Trophoblast cell (in vitro differentiated cells and primary cell): Measurements from ENCODE around the gene GID8.

Source experiments
- DNase-seq, 2 donors: peaks; one replicate each; pipeline ENCODE4 v3.0.0-alpha.2; 2016
- H2AFZ ChIP-seq: 2 replicates; pipeline ENCODE4 v1.6.1; 2013; ENCODE audit warnings: low read length, moderate library complexity, mild to moderate bottlenecking; ENCODE audit not compliant: insufficient read depth, poor library complexity
- H2AK5ac ChIP-seq: 2 replicates; pipeline ENCODE4 v1.6.1; 2013; ENCODE audit warnings: mild to moderate bottlenecking, low read length
- H2BK120ac ChIP-seq: 2 replicates; pipeline ENCODE4 v1.6.1; 2013; ENCODE audit warnings: low read length, mild to moderate bottlenecking, moderate library complexity; ENCODE audit not compliant: insufficient read depth, poor library complexity
- H2BK12ac ChIP-seq: 2 replicates; pipeline ENCODE4 v1.6.1; 2013; ENCODE audit warnings: mild to moderate bottlenecking, low read length, moderate library complexity
- H2BK5ac ChIP-seq: 2 replicates; pipeline ENCODE4 v1.6.1; 2013; ENCODE audit warnings: low read length, low read depth, moderate library complexity, mild to moderate bottlenecking; ENCODE audit not compliant: poor library complexity
- H3K14ac ChIP-seq: 2 replicates; pipeline ENCODE4 v1.6.1; 2013; ENCODE audit warnings: mild to moderate bottlenecking, low read length
- H3K18ac ChIP-seq: 2 replicates; pipeline ENCODE4 v1.6.1; 2013; ENCODE audit warnings: mild to moderate bottlenecking, low read length
- H3K23ac ChIP-seq: 2 replicates; pipeline ENCODE4 v1.6.1; 2013; ENCODE audit warnings: low read length
- H3K27ac ChIP-seq: 2 replicates; pipeline ENCODE4 v1.5.1; 2013; ENCODE audit warnings: low read depth, mild to moderate bottlenecking, inconsistent platforms, low read length, moderate library complexity
- H3K27me3 ChIP-seq: 2 replicates; pipeline ENCODE4 v1.6.1; 2013; ENCODE audit warnings: inconsistent platforms, mild to moderate bottlenecking, low read length, moderate library complexity; ENCODE audit not compliant: insufficient read depth
- H3K36me3 ChIP-seq, 2 experiments: 1 replicate in 1 of 2; 2 replicates in 1 of 2; pipeline ENCODE4 v1.6.1; 2013; ENCODE audit warnings: low read length in 2 of 2, mild to moderate bottlenecking in 2 of 2, moderate library complexity in 1 of 2; ENCODE audit not compliant: insufficient read depth in 2 of 2, control insufficient read depth in 1 of 2
- H3K4ac ChIP-seq: 2 replicates; pipeline ENCODE4 v1.6.1; 2013; ENCODE audit warnings: low read depth, mild to moderate bottlenecking, low read length, moderate library complexity
- H3K4me1 ChIP-seq, 2 experiments: 1 replicate in 1 of 2; 2 replicates in 1 of 2; pipeline ENCODE4 v1.6.1; 2013; ENCODE audit warnings: low read length in 2 of 2, mild to moderate bottlenecking in 2 of 2, moderate library complexity in 1 of 2; ENCODE audit not compliant: insufficient read depth in 2 of 2, control insufficient read depth in 1 of 2
- H3K4me2 ChIP-seq: 2 replicates; pipeline ENCODE4 v1.6.1; 2013; ENCODE audit warnings: inconsistent platforms, mild to moderate bottlenecking, low read length, moderate library complexity
- H3K4me3 ChIP-seq: 2 replicates; pipeline ENCODE4 v1.5.1; 2013; ENCODE audit warnings: mild to moderate bottlenecking, low read depth, low read length, inconsistent platforms
- H3K79me1 ChIP-seq: one replicate; pipeline ENCODE4 v1.6.1; 2013; ENCODE audit warnings: low read length
- H3K79me2 ChIP-seq: 2 replicates; pipeline ENCODE4 v1.6.1; 2013; ENCODE audit warnings: low read length, mild to moderate bottlenecking; ENCODE audit not compliant: control insufficient read depth, insufficient read depth, poor library complexity
- H3K9ac ChIP-seq: 2 replicates; pipeline ENCODE4 v1.6.1; 2013; ENCODE audit warnings: mild to moderate bottlenecking, low read length
- H3K9me3 ChIP-seq: 2 replicates; pipeline ENCODE4 v1.6.1; 2013; ENCODE audit warnings: low read depth, mild to moderate bottlenecking, control low read depth, inconsistent platforms, low read length; ENCODE audit not compliant: insufficient read depth
- H4K12ac ChIP-seq: 2 replicates; pipeline ENCODE4 v1.6.1; 2013; ENCODE audit warnings: low read depth, mild to moderate bottlenecking, low read length, moderate library complexity
- H4K8ac ChIP-seq: 2 replicates; pipeline ENCODE4 v1.6.1; 2013; ENCODE audit warnings: low read depth, mild to moderate bottlenecking, low read length, moderate library complexity
- H4K91ac ChIP-seq: one replicate; pipeline ENCODE4 v1.6.1; 2013; ENCODE audit warnings: low read depth, mild to moderate bottlenecking, low read length, moderate library complexity
- WGBS: extraction: QIAGEN DNeasy Blood & Tissue Kit; methylation state at CpG from one replicate; pipeline ENCODE4 v1.1.7; 2013; ENCODE audit warnings: missing lambda C conversion rate; ENCODE audit not compliant: insufficient read length, insufficient coverage; ENCODE audit errors: extremely low coverage; 5-methylcytosine and 5-hydroxymethylcytosine counted together

The GID8 gene

GRCh38 chr20:62897666-62898065 lies 40.3 kb upstream of the GID8 start:
- Histone ChIP-seq H2AFZ (no peak overlapping the region), H3K4me3 (no peak overlapping the region), H3K4me2 (no peak overlapping the region), H4K8ac (no peak overlapping the region), H2AK5ac (no peak overlapping the region), H2BK5ac (no peak overlapping the region), H3K79me2 (peaks cover 1% of the 10 kb centered on the region), H3K9me3 (no peaks in the 10 kb centered on the region), H3K4ac (no peak overlapping the region), H3K27ac (no peak overlapping the region), H2BK120ac (no peak overlapping the region), H4K12ac (no peak overlapping the region), H2BK12ac (no peak overlapping the region), H3K23ac (no peak overlapping the region), H3K36me3 (peaks cover 40 to 56% of the 10 kb centered on the region in 2 experiments), H3K18ac (no peak overlapping the region), H3K9ac (no peak overlapping the region), H3K27me3 (no peaks in the 10 kb centered on the region), H3K14ac (no peak overlapping the region), H3K4me1 (peaks cover 7 to 13% of the 10 kb centered on the region in 2 experiments), H3K79me1 (no peaks in the 10 kb centered on the region), H4K91ac (no peak overlapping the region)
- WGBS: no CpG with 5 or more reads among the region's 11 CpGs
- no peak for DNase-seq

- no peak overlapping the region for H3K4ac ChIP-seq
- H2AK5ac ChIP-seq: no peak overlapping the region
- H3K18ac ChIP-seq: no peak overlapping the region
- H2BK12ac ChIP-seq: no peak overlapping the region
- no peak overlapping the region for H2BK5ac ChIP-seq
- DNase-seq: no peak
- H3K79me2 ChIP-seq: peaks cover 1% of the 10 kb centered on the region
- no peaks in the 10 kb centered on the region for H3K27me3 ChIP-seq
- H2AFZ ChIP-seq: no peak overlapping the region
- H3K4me2 ChIP-seq: no peak overlapping the region
- H2BK120ac ChIP-seq: no peak overlapping the region
- no peak overlapping the region for H3K27ac ChIP-seq
- no peaks in the 10 kb centered on the region for H3K9me3 ChIP-seq
- H3K4me1 ChIP-seq: peaks cover 7 to 13% of the 10 kb centered on the region in 2 experiments
- H3K36me3 ChIP-seq: peaks cover 40 to 55% of the 10 kb centered on the region in 2 experiments
- no peak overlapping the region for H3K4me3 ChIP-seq
- no peak overlapping the region for H3K14ac ChIP-seq
- no peak overlapping the region for H4K8ac ChIP-seq
- H3K79me1 ChIP-seq: no peaks in the 10 kb centered on the region
- H4K12ac ChIP-seq: no peak overlapping the region
- no peak overlapping the region for H3K23ac ChIP-seq
- H4K91ac ChIP-seq: no peak overlapping the region
- WGBS: no CpG with 5 or more reads among the region's 16 CpGs
- H3K9ac ChIP-seq: no peak overlapping the region
Observed at GRCh38 chr20:62898093-62898964, 39.6 kb upstream of the GID8 start.

GRCh38 chr20:62898970-62899632 lies 38.8 kb upstream of the GID8 start:
- no peak overlapping the region for H2BK12ac ChIP-seq
- peaks cover 1% of the 10 kb centered on the region for H3K79me2 ChIP-seq
- H3K4me2 ChIP-seq: no peak overlapping the region
- H3K14ac ChIP-seq: no peak overlapping the region
- H4K8ac ChIP-seq: no peak overlapping the region
- peaks cover 38 to 55% of the 10 kb centered on the region in 2 experiments for H3K36me3 ChIP-seq
- no peaks in the 10 kb centered on the region for H3K9me3 ChIP-seq
- H4K91ac ChIP-seq: no peak overlapping the region
- H3K4me3 ChIP-seq: no peak overlapping the region
- DNase-seq: no peak
- H3K4me1 ChIP-seq: peaks cover 7 to 13% of the 10 kb centered on the region in 2 experiments
- H2AFZ ChIP-seq: no peak overlapping the region
- H2BK5ac ChIP-seq: no peak overlapping the region
- WGBS: no CpG with 5 or more reads among the region's 16 CpGs
- no peaks in the 10 kb centered on the region for H3K79me1 ChIP-seq
- no peak overlapping the region for H3K23ac ChIP-seq
- H3K9ac ChIP-seq: no peak overlapping the region
- no peaks in the 10 kb centered on the region for H3K27me3 ChIP-seq
- no peak overlapping the region for H4K12ac ChIP-seq
- no peak overlapping the region for H2BK120ac ChIP-seq
- H3K27ac ChIP-seq: no peak overlapping the region
- no peak overlapping the region for H3K18ac ChIP-seq
- no peak overlapping the region for H3K4ac ChIP-seq
- H2AK5ac ChIP-seq: no peak overlapping the region

GRCh38 chr20:62899633-62900051 lies 38.3 kb upstream of the GID8 start:
- Histone ChIP-seq H3K4me1 (peaks cover 7 to 13% of the 10 kb centered on the region in 2 experiments), H3K4ac (no peak overlapping the region), H2AFZ (no peak overlapping the region), H2BK5ac (no peak overlapping the region), H4K8ac (no peak overlapping the region), H3K27ac (no peak overlapping the region), H3K4me3 (no peak overlapping the region), H3K4me2 (no peak overlapping the region), H2AK5ac (no peak overlapping the region), H4K91ac (no peak overlapping the region), H3K79me1 (no peaks in the 10 kb centered on the region), H3K14ac (no peak overlapping the region), H3K18ac (no peak overlapping the region), H3K9me3 (no peaks in the 10 kb centered on the region), H3K9ac (no peak overlapping the region), H3K23ac (no peak overlapping the region), H2BK12ac (no peak overlapping the region), H2BK120ac (no peak overlapping the region), H3K27me3 (no peaks in the 10 kb centered on the region), H3K79me2 (peaks cover 1% of the 10 kb centered on the region), H4K12ac (no peak overlapping the region), H3K36me3 (peaks cover 36 to 53% of the 10 kb centered on the region in 2 experiments)
- no CpG with 5 or more reads among the region's 6 CpGs for WGBS
- peak in 1 of 2 donors; percentile 18 for DNase-seq
